H1 (cell line): ENCODE measurements around the gene PTPRJ. TPM values are rescaled to one million over a fixed set of nuclear protein-coding genes. Genes with fewer than 3 reads are reported as not detected.

Experiments used
- CTCF ChIA-PET: fragments of 300-600 bp; sonication (Branson Sonifier 250); formaldehyde crosslinking; loops from one replicate; lab custom pipeline; 2021; ENCODE audit not compliant: partially characterized antibody; lab: Charles Lee
- POLR2A ChIA-PET: fragments of 300-600 bp; sonication (Branson Sonifier 250); formaldehyde crosslinking; loops from one replicate; lab custom pipeline; 2021; ENCODE audit warnings: inconsistent platforms; ENCODE audit not compliant: partially characterized antibody; lab: Charles Lee
- DNase-seq, 2 experiments: peaks; one replicate each; pipeline versions ENCODE4 v3.0.0 to v3.0.0-alpha.2; 2010 to 2022; ENCODE audit warnings: low spot score in 2 of 2, low read depth in 1 of 2, mixed read lengths in 1 of 2
- FAIRE-seq: peaks from 2 replicates; lab custom pipeline; 2011; peaks lifted over from hg19 to GRCh38; lab: Jason Lieb, UNC
- H2AFZ ChIP-seq: 2 replicates; pipeline ENCODE4 v1.8.1; 2012; ENCODE audit warnings: low read length, inconsistent platforms
- H2AK5ac ChIP-seq: 2 replicates; pipeline ENCODE4 v1.6.1; 2013; ENCODE audit warnings: low read depth, low read length
- H2BK120ac ChIP-seq: replicated peaks from 2 replicates; pipeline ENCODE3; 2013; ENCODE audit warnings: low read depth, low read length, inconsistent platforms
- H2BK12ac ChIP-seq: 2 replicates; pipeline ENCODE4 v1.6.1; 2013; ENCODE audit warnings: low read depth, low read length
- H2BK15ac ChIP-seq: 2 replicates; pipeline ENCODE4 v1.6.1; 2013; ENCODE audit warnings: low read length
- H2BK20ac ChIP-seq: 2 replicates; pipeline ENCODE4 v1.6.1; 2013; ENCODE audit warnings: low read length
- H2BK5ac ChIP-seq: 2 replicates; pipeline ENCODE4 v1.6.1; 2013; ENCODE audit warnings: low read depth, low read length
- H3K14ac ChIP-seq: 2 replicates; pipeline ENCODE4 v1.6.1; 2013; ENCODE audit warnings: inconsistent platforms; ENCODE audit not compliant: insufficient read length
- H3K18ac ChIP-seq: 2 replicates; pipeline ENCODE4 v1.6.1; 2013; ENCODE audit warnings: low read length; ENCODE audit errors: extremely low read depth
- H3K23ac ChIP-seq: 2 replicates; pipeline ENCODE4 v1.6.1; 2013; ENCODE audit warnings: inconsistent platforms; ENCODE audit not compliant: insufficient read length
- H3K23me2 ChIP-seq: 2 replicates; pipeline ENCODE4 v1.6.1; 2013; ENCODE audit warnings: low read depth, low read length
- H3K27ac ChIP-seq: 2 replicates; pipeline ENCODE4 v1.6.1; 2011; ENCODE audit warnings: low read depth, low read length, inconsistent platforms
- H3K27me3 ChIP-seq, 4 experiments: replicated peaks in 1 of 4; 1 replicate in 1 of 4; 2 replicates in 3 of 4; pipeline versions ENCODE4 v1.6.1 to v1.8.1; 2011 to 2013; ENCODE audit warnings: low read length in 3 of 4, mild to moderate bottlenecking in 3 of 4, inconsistent platforms in 2 of 4, mixed read lengths in 2 of 4, moderate library complexity in 1 of 4; ENCODE audit not compliant: control insufficient read depth in 3 of 4, insufficient read depth in 3 of 4; ENCODE audit errors: extremely low read depth in 1 of 4
- H3K36me3 ChIP-seq, 4 experiments: 2 replicates each; pipeline versions ENCODE4 v1.6.1 to v1.8.1; 2011 to 2013; ENCODE audit warnings: mild to moderate bottlenecking in 4 of 4, low read length in 3 of 4, moderate library complexity in 2 of 4, control low read depth in 1 of 4, inconsistent platforms in 1 of 4; ENCODE audit not compliant: insufficient read depth in 4 of 4, control insufficient read depth in 2 of 4
- H3K4ac ChIP-seq: replicated peaks from 2 replicates; pipeline ENCODE3; 2013; ENCODE audit warnings: low read length, low read depth, mixed read lengths, inconsistent platforms; ENCODE audit not compliant: insufficient read length
- H3K4me1 ChIP-seq, 4 experiments: replicated peaks in 1 of 4; 1 replicate in 1 of 4; 2 replicates in 3 of 4; pipeline versions ENCODE4 v1.6.1 to v1.8.1; 2011 to 2013; ENCODE audit warnings: low read length in 3 of 4, inconsistent platforms in 2 of 4, mixed read lengths in 1 of 4; ENCODE audit not compliant: insufficient read depth in 4 of 4, control insufficient read depth in 3 of 4
- H3K4me2 ChIP-seq, 2 experiments: 2 replicates each; pipeline versions ENCODE4 v1.6.1 to v1.8.1; 2011 to 2013; ENCODE audit warnings: low read depth in 2 of 2, low read length in 2 of 2, control low read depth in 1 of 2, inconsistent platforms in 1 of 2, mild to moderate bottlenecking in 1 of 2; ENCODE audit not compliant: insufficient read depth in 1 of 2
- H3K4me3 ChIP-seq, 4 experiments: fragments of 200-600, 300-600 bp in 1 of 4; sonication (generic), shearing (Covaris generic), sonication (Bioruptor Twin) in 1 of 4; 2 replicates each; pipeline versions ENCODE4 v1.5.1 to v1.8.1; 2011 to 2016; ENCODE audit warnings: low read length in 4 of 4, low read depth in 3 of 4, control low read depth in 2 of 4, inconsistent platforms in 2 of 4, mild to moderate bottlenecking in 2 of 4, mixed read lengths in 1 of 4, moderate library complexity in 1 of 4; ENCODE audit not compliant: insufficient read depth in 2 of 4; ENCODE audit errors: extremely low read depth in 1 of 4
- H3K56ac ChIP-seq: replicated peaks from 2 replicates; pipeline ENCODE3; 2013; ENCODE audit warnings: low read depth, mild to moderate bottlenecking, mixed read lengths, low read length, inconsistent platforms; ENCODE audit not compliant: insufficient read length
- H3K79me1 ChIP-seq: 2 replicates; pipeline ENCODE4 v1.6.1; 2013; ENCODE audit warnings: low read depth, low read length, control low read depth
- H3K79me2 ChIP-seq, 2 experiments: 2 replicates each; pipeline versions ENCODE4 v1.6.1 to v1.8.1; 2012 to 2013; ENCODE audit warnings: low read length in 2 of 2, mild to moderate bottlenecking in 2 of 2, inconsistent platforms in 1 of 2; ENCODE audit not compliant: insufficient read depth in 2 of 2, control insufficient read depth in 1 of 2
- H3K9ac ChIP-seq, 4 experiments: replicated peaks in 1 of 4; 1 replicate in 1 of 4; 2 replicates in 3 of 4; pipeline versions ENCODE4 v1.6.1 to v1.8.1; 2011 to 2013; ENCODE audit warnings: low read depth in 3 of 4, low read length in 3 of 4, control low read depth in 2 of 4, mild to moderate bottlenecking in 2 of 4, moderate library complexity in 2 of 4, inconsistent platforms in 1 of 4; ENCODE audit errors: extremely low read depth in 1 of 4
- H3K9me3 ChIP-seq, 2 experiments: 2 replicates each; pipeline versions ENCODE4 v1.6.1 to v1.8.1; 2012 to 2013; ENCODE audit warnings: mild to moderate bottlenecking in 2 of 2, moderate library complexity in 2 of 2, control low read depth in 1 of 2, inconsistent platforms in 1 of 2, low read depth in 1 of 2, low read length in 1 of 2, mixed read lengths in 1 of 2; ENCODE audit not compliant: insufficient read depth in 2 of 2
- H4K20me1 ChIP-seq, 2 experiments: replicated peaks in 1 of 2; 2 replicates each; pipeline versions ENCODE3 to v1.8.1; 2011 to 2013; ENCODE audit warnings: inconsistent platforms in 2 of 2, low read length in 2 of 2, mild to moderate bottlenecking in 1 of 2; ENCODE audit not compliant: insufficient read depth in 2 of 2, control insufficient read depth in 1 of 2
- H4K5ac ChIP-seq: 2 replicates; pipeline ENCODE4 v1.6.1; 2013; ENCODE audit warnings: low read length, low read depth, mixed read lengths, inconsistent platforms; ENCODE audit not compliant: insufficient read length
- H4K8ac ChIP-seq: 2 replicates; pipeline ENCODE4 v1.8.0; 2013; ENCODE audit warnings: mild to moderate bottlenecking, moderate library complexity, low read length, inconsistent platforms; ENCODE audit not compliant: insufficient read depth; ENCODE audit errors: extremely low read depth
- H4K91ac ChIP-seq: replicated peaks from 2 replicates; pipeline ENCODE3; 2013; ENCODE audit warnings: low read length, mixed read lengths, inconsistent platforms; ENCODE audit not compliant: insufficient read length
- BACH1 ChIP-seq: IDR thresholded peaks from 2 replicates; pipeline ENCODE4 v1.6.1; 2012; ENCODE audit warnings: low read length, improper control_type of control experiment
- CHD1 ChIP-seq: IDR thresholded peaks from 2 replicates; pipeline ENCODE4 v1.6.1; 2012; ENCODE audit warnings: low read depth, low read length, improper control_type of control experiment
- EZH2 ChIP-seq: fragments of 200-600 bp; sonication (generic); IDR thresholded peaks from 2 replicates; pipeline ENCODE4 v1.7.1; 2012; ENCODE audit warnings: low read depth, mild to moderate bottlenecking, moderate library complexity, low read length, inconsistent platforms; ENCODE audit not compliant: severe bottlenecking
- HDAC2 ChIP-seq, 2 experiments: fragments of 300-600 bp in 1 of 2; sonication (generic) in 1 of 2; IDR thresholded peaks; 2 replicates each; pipeline ENCODE4 v1.6.1; 2011 to 2012; ENCODE audit warnings: low read depth in 2 of 2, low read length in 2 of 2, mild to moderate bottlenecking in 2 of 2, moderate library complexity in 2 of 2, borderline replicate concordance in 1 of 2, inconsistent platforms in 1 of 2
- KDM4A ChIP-seq: IDR thresholded peaks from one replicate; pipeline ENCODE4 v1.7.1; 2012; ENCODE audit warnings: low read depth, mild to moderate bottlenecking, moderate library complexity, low read length, inconsistent platforms; ENCODE audit not compliant: severe bottlenecking
- NRF1 ChIP-seq: IDR thresholded peaks from 2 replicates; pipeline ENCODE4 v1.6.1; 2011; ENCODE audit warnings: mild to moderate bottlenecking, low read depth, low read length, improper control_type of control experiment
- POLR2AphosphoS5 ChIP-seq: IDR thresholded peaks from 2 replicates; pipeline ENCODE4 v1.6.1; 2011; ENCODE audit warnings: low read depth, low read length
- POU5F1 ChIP-seq: IDR thresholded peaks from 2 replicates; pipeline ENCODE4 v1.6.1; 2011; ENCODE audit warnings: low read depth, mild to moderate bottlenecking, low read length, moderate library complexity
- RAD21 ChIP-seq, 2 experiments: IDR thresholded peaks in 1 of 2; conservative IDR thresholded peaks in 1 of 2; 2 replicates each; pipeline ENCODE4 v1.6.1; 2011; ENCODE audit warnings: low read depth in 2 of 2, low read length in 2 of 2, improper control_type of control experiment in 1 of 2, inconsistent platforms in 1 of 2, mild to moderate bottlenecking in 1 of 2, moderate library complexity in 1 of 2
- SAP30 ChIP-seq: fragments of 300-600 bp; sonication (generic); IDR thresholded peaks from 2 replicates; pipeline ENCODE4 v1.7.1; 2012; ENCODE audit warnings: low read length, moderate library complexity, mild to moderate bottlenecking, inconsistent platforms; ENCODE audit not compliant: insufficient read depth, insufficient replicate concordance
- SP4 ChIP-seq: IDR thresholded peaks from 2 replicates; pipeline ENCODE4 v1.6.1; 2012; ENCODE audit warnings: low read length, inconsistent platforms
- TAF7 ChIP-seq: optimal IDR thresholded peaks from 2 replicates; pipeline ENCODE3; 2011; ENCODE audit warnings: low read depth, mild to moderate bottlenecking, inconsistent platforms, low read length, moderate library complexity, borderline replicate concordance
- YY1 ChIP-seq: IDR thresholded peaks from 2 replicates; pipeline ENCODE4 v1.6.1; 2011; ENCODE audit warnings: low read depth, mild to moderate bottlenecking, low read length
- WGBS, 2 experiments: shearing (Covaris generic) in 1 of 2; methylation state at CpG; one replicate each; pipeline versions ENCODE4 v1.1.6 to v1.1.7; 2013 to 2015; ENCODE audit warnings: low lambda C conversion rate in 2 of 2, mixed read lengths in 2 of 2, inconsistent platforms in 1 of 2, low coverage in 1 of 2, missing lambda C conversion rate in 1 of 2; ENCODE audit not compliant: insufficient replicate concordance in 2 of 2, insufficient coverage in 1 of 2, insufficient read length in 1 of 2; ENCODE audit errors: extremely low coverage in 1 of 2, missing lambda C conversion rate in 1 of 2; 5-methylcytosine and 5-hydroxymethylcytosine counted together
- polyA plus RNA-seq, 7 experiments: library from polyadenylated mRNA; depleted of rRNA in 3 of 7; stranded (reverse) in 5 of 7; unstranded in 2 of 7; fragments of >200 nt in 5 of 7; fragments of 200-250 nt in 2 of 7; gene quantifications; 1 replicate in 5 of 7; 2 replicates in 1 of 7; 4 replicates in 1 of 7; pipeline versions ENCODE4 v1.2.1 to v1.2.3, GENCODE V29; 2011 to 2013; ENCODE audit warnings: missing spikeins in 2 of 7, mixed read lengths in 2 of 7
- total RNA-seq: library from RNA; stranded (reverse); fragmentation: NEBNext Ultra II Directional; extraction: Animal tissue kit (Norgen Biotek cat#: 25700); gene quantifications from 2 replicates; pipeline ENCODE4 v1.2.1, GENCODE V29; 2021

PTPRJ gene
- total and polyA plus RNA-seq, 2 of the 8 experiments (the other 6 are each of a cell fraction or from before 2014, with no cell fraction given) = 4.4 to 22.6 TPM

DNA sequence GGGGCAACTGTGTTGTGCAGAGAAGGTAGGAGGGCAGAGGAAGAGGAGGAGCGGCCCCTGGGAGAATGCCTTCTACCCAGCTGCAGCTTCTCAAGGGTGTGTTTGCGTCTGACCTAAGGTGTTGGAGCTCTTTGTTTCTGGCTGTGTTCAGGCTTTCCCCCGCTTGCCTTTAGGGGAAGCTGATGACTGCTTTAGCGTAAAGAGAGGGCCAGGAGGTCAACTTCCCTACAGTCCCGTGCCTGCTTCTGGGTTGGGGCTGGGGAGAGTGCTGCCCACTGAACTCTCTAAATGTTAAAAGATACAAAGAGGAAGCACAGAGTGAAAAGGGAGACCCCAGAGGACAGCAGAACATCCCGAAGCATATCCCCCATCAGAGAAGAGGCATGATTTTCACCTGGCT is 99.2 kb downstream of the PTPRJ start:
- H2AFZ ChIP-seq = no peak overlapping the region
- FAIRE-seq (no peak), DNase-seq (no peak)
- CTCF ChIA-PET = interaction anchor here (0.6 to 0.9 kb wide), 4 partner anchors 17 to 223 kb away, joined by 3 to 4 read pairs (median 3); no protein-coding TSS in a partner anchor
- H4K5ac ChIP-seq = no peak overlapping the region
- H3K9me3 ChIP-seq = peaks cover 0 to 4% of the 10 kb centered on the region in 2 experiments; a peak in 1 of 4 replicates
- no peaks in the 10 kb centered on the region for H3K27me3 ChIP-seq
- no peak overlapping the region for H2BK15ac ChIP-seq
- no peak overlapping the region for H4K91ac ChIP-seq
- no peak overlapping the region for H3K56ac ChIP-seq
- H2BK5ac ChIP-seq = no peak overlapping the region
- no peak overlapping the region for H3K23ac ChIP-seq
- H4K8ac ChIP-seq = no peak overlapping the region
- no peak overlapping the region for H3K18ac ChIP-seq
- H3K4me2 ChIP-seq = no peak overlapping the region; a peak in 1 of 4 replicates
- no peaks in the 10 kb centered on the region for H4K20me1 ChIP-seq
- no peak overlapping the region for H2BK20ac ChIP-seq
- no peak overlapping the region; the same call in 1 of the 2 replicates for H2BK12ac ChIP-seq
- H3K36me3 ChIP-seq = no peaks in the 10 kb centered on the region
- WGBS, 2 experiments = 90% methylated on average over 6 of the region's 6 CpGs; no CpG with 5 or more reads in 1 of the 2 experiments
- no peak overlapping the region for H3K14ac ChIP-seq
- H3K4me3 ChIP-seq = no peak overlapping the region
- H3K4ac ChIP-seq = no peak overlapping the region
- POLR2A ChIA-PET = interaction anchor here (0.8 kb wide), 1 partner anchor 8 kb away, joined by 3 read pairs; no protein-coding TSS in a partner anchor
- H2AK5ac ChIP-seq = no peak overlapping the region
- H3K79me2 ChIP-seq = no peaks in the 10 kb centered on the region
- H3K79me1 ChIP-seq = peaks cover 2% of the 10 kb centered on the region
- no peaks in the 10 kb centered on the region for H3K23me2 ChIP-seq
- H2BK120ac ChIP-seq = no peak overlapping the region
- H3K27ac ChIP-seq = no peak overlapping the region
- no peak overlapping the region for H3K9ac ChIP-seq
- peaks cover 0 to 4% (median 1%) of the 10 kb centered on the region in 4 experiments; a peak in 1 of 7 replicates for H3K4me1 ChIP-seq
- TF ChIP-seq SP4 = no peak
- no peak for TF ChIP-seq CHD1
- no peak for TF ChIP-seq EZH2
- no peak for TF ChIP-seq SAP30
- no peak for TF ChIP-seq KDM4A
- no peak for TF ChIP-seq RAD21 (IDR thresholded peaks at IDR 0.05 in 1 of 2, conservative IDR thresholded peaks at IDR 0.05 in 1 of 2; ENCODE audit: low read depth in 2 of 2, low read length in 2 of 2)
- no peak for TF ChIP-seq YY1
- no peak for TF ChIP-seq TAF7
- TF ChIP-seq POLR2AphosphoS5 = no peak
- TF ChIP-seq HDAC2 (IDR thresholded peaks at IDR 0.05; ENCODE audit: borderline replicate concordance in 1 of 2, low read depth in 2 of 2, low read length in 2 of 2) = no peak
- TF ChIP-seq NRF1 = no peak
- TF ChIP-seq BACH1 = no peak
- TF ChIP-seq POU5F1 = no peak
